ES-I3 (cell line): Measurements from ENCODE around the gene DOCK10.

Experiments used
- H3K36me3 ChIP-seq: 2 replicates; pipeline ENCODE4 v1.6.1; 2013; ENCODE audit warnings: mild to moderate bottlenecking, low read length, control low read depth, moderate library complexity; ENCODE audit not compliant: insufficient read depth
- H3K4me1 ChIP-seq: 2 replicates; pipeline ENCODE4 v1.6.1; 2013; ENCODE audit warnings: mild to moderate bottlenecking, control low read depth, low read length; ENCODE audit not compliant: insufficient read depth
- H3K9ac ChIP-seq: 2 replicates; pipeline ENCODE4 v1.6.1; 2013; ENCODE audit warnings: low read depth, mild to moderate bottlenecking, low read length, moderate library complexity
- H3K9me3 ChIP-seq: 2 replicates; pipeline ENCODE4 v1.6.1; 2013; ENCODE audit warnings: mild to moderate bottlenecking, low read length, moderate library complexity; ENCODE audit not compliant: control insufficient read depth, insufficient read depth

The DOCK10 gene

DNA sequence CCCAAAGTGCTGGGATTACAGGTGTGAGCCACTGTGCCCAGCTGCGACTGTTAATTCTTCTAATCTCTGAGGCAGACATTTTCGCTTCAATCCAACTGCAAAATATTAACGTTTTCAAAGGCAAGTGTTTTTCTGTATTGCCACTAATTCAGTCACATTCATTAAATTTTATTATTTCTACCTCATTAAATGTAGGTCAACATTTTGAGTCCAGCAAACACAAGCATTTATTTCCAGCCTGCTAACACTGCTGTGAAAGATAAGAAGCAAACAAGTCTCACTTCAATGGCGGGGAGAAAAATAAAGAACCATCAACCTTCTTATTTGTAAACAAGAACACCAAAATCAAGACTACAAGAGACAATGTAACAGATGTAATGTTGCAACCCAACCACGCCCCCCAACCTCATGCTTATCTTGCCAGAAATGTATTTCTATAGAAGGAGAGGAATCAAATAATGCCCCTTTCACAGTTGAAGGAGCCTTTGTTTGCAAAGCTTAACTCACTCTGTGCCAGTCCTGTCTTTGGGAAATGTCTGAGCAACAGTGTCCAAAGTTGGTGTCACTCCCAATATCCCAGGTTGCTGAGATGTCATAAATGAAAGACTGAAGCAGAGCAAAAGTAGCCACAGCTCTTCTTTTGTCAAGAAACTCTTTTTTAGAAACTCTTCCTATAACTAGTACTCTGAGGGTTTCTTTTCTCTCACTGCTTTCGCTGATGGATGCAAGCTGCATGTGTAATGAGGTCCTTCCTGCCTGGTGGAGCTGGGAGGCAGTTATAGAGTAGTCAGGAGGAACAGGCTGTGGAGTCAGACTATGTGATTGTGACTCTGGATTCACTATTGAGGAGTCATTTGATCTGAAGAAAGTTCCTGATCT, 8.6 kb downstream of the DOCK10 start:
- no peaks in the 10 kb centered on the region for H3K4me1 ChIP-seq
- H3K9ac ChIP-seq = no peak overlapping the region
- no peaks in the 10 kb centered on the region for H3K9me3 ChIP-seq
- no peaks in the 10 kb centered on the region for H3K36me3 ChIP-seq

DNA sequence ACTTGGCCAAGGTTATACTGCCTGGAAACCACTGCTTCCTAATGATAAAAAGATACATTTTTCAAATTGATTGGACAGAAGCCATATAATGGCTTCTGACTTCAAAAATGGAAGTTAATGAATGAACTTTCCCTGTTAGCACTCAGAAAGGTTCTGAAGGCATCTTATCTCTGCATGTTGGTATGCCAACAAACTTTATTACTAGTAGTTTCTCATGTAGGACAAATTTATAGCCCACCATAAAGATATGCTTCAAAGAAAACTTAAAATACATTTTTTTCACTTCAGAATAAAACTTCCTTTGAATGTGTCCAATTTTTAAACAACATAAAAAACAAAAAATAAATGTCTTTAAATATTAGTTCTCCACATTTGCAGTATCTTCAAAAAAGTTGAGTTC, 10.0 kb downstream of the DOCK10 start:
- Histone ChIP-seq H3K9ac (no peak overlapping the region), H3K36me3 (no peaks in the 10 kb centered on the region), H3K9me3 (no peaks in the 10 kb centered on the region), H3K4me1 (no peaks in the 10 kb centered on the region)

DNA sequence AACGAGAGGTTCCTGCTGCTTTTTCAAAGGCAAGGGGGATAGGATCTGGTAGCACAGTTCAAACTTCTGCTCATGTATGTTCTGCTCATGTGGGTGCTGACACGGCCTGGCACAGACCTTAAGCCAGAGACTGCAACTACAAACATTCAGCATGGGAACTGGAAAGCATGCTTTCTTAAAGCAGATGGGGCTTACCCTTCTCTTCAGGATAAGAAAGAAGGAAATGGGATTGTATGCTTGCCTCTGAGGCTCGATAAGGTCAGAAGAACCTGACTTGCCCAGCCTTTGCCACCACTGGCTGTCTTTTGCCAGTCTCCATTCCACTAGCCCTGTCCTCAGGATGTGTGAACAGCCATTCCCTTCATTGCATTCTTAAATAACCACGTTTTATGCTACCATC, 10.7 kb downstream of the DOCK10 start:
- Histone ChIP-seq H3K36me3 (no peaks in the 10 kb centered on the region), H3K4me1 (no peaks in the 10 kb centered on the region), H3K9me3 (no peaks in the 10 kb centered on the region), H3K9ac (no peak overlapping the region)

DNA sequence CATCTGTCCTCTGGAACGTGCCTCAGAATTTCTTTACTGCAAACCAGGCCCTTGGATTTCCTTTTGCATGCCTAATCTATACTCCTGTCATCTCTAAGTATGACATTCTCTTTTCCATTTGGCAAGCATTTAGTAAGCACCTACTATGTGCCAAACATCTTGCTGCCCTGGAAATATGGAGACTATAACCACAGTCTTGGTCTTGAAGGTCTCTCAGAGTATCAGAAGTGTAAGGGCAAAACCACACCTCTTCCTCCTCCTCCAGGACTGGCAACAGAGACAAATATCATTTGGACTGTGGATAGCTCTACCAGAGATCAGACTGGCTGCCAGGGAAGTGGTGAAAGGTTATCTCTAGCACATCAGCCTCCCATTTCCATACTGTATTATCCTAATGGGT, 11.4 kb downstream of the DOCK10 start:
- Histone ChIP-seq H3K36me3 (no peaks in the 10 kb centered on the region), H3K9me3 (no peaks in the 10 kb centered on the region), H3K9ac (no peak overlapping the region), H3K4me1 (no peaks in the 10 kb centered on the region)

DNA sequence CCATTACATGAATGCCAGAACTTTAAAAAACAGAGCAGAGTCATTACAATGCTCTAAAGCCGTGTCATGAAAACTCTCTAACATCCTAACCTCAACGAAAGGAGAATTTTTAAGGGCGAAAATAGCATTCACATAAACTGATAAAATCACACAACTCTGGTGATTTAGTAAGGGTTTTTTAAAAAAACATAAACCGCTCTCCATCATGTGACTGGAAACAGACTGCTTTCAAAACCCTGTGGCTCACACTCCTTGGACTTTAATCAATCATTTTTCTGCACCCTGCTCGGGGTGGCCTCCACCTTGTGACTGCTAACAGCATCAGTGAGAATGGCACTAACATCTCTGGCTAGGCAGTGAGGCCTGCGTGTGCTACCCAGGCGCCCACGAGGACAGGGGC, 12.1 kb downstream of the DOCK10 start:
- Histone ChIP-seq H3K4me1 (no peaks in the 10 kb centered on the region), H3K9ac (no peak overlapping the region), H3K36me3 (no peaks in the 10 kb centered on the region), H3K9me3 (no peaks in the 10 kb centered on the region)

DNA sequence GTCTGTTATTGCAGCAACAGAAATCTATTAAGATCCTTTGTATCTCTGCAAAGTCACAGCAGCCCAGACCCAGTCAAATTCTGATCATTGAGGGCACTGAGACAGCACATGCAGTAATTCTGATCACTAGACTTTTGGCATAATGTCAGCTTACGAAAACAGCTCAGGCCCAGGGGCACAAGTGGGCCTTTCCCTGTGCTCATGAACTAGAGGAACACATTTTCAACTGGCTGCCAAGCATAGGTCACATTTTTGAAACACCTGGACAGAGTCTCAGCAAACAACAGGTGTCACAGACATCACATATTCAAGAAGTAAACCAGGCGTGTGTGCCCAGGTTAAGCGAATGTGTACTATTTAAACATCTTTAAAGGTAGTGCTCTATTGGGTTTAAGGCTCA, 13.7 kb downstream of the DOCK10 start:
- no peaks in the 10 kb centered on the region for H3K9me3 ChIP-seq
- H3K4me1 ChIP-seq = no peaks in the 10 kb centered on the region
- H3K9ac ChIP-seq = no peak overlapping the region
- H3K36me3 ChIP-seq = no peaks in the 10 kb centered on the region

DNA sequence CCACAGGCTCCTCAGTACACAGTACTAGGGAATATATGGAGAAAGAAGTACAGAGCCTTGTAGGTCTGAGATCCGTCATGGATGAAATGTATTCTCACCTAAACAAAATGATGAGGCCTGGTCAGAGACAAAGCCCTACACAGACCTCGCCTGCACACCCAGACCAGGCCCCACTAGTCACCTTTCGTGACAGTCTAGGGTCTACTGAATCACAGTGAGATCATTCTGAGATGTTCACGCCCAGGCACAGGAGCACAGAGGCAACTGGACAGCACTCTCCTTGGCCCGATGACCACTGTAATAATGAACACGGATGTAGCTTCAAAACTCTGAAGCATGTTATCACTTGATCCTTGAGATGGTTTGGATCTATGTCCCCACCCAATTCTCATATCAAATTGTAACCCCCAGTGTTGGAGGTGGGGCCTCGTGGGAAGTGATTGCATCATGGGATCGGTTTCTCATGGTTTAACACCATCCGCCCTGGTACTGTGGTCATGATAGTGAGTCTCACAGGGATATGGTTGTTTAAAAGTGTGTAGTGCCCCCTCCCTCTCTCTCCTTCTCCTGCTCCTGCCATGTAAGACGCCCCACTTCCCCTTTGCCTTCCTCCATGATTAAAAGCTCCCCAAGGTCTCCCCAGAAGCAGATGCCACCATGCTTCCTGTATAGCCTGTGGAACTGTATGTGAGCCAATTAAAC, 15.1 kb downstream of the DOCK10 start:
- no peak overlapping the region for H3K9ac ChIP-seq

DNA sequence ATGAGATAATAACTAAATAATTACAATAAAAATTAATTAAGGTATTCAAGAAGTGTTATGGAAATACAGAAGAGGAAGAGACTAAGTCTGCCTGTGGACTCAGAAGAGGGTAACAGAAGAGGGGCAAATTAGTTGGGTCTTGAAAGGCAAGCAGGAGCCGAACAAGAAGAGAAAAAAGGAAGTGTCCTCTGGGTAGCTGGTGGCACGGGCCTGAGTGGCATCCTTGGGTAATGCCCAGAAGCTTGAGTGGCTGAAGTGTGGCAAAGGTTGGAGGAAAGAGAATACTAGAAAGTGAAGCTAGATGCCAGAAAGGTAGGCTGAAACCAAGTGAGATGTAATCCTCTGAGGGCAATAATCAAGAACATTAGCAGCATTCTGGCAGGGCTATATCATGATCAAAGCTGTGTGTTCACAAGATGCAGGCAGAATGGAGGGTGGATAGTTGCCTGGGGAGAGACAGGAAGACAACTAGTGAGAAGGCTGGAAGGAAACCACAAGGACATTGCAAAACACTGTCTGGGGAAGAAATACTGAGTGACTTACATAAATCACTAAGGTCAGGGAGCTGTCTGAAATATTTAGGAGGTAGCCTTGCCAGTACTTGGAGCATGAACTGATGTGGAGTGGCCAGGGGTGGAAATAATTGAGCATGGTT, 16.2 kb downstream of the DOCK10 start:
- Histone ChIP-seq H3K9me3 (no peaks in the 10 kb centered on the region), H3K4me1 (peaks cover 3% of the 10 kb centered on the region; the same call in 1 of the 2 replicates), H3K9ac (no peak overlapping the region), H3K36me3 (no peaks in the 10 kb centered on the region)

More for the DNA sequence above, 15.1 kb downstream of the DOCK10 start:
- Histone ChIP-seq H3K4me1 (no peaks in the 10 kb centered on the region), H3K36me3 (no peaks in the 10 kb centered on the region), H3K9me3 (no peaks in the 10 kb centered on the region)

DNA sequence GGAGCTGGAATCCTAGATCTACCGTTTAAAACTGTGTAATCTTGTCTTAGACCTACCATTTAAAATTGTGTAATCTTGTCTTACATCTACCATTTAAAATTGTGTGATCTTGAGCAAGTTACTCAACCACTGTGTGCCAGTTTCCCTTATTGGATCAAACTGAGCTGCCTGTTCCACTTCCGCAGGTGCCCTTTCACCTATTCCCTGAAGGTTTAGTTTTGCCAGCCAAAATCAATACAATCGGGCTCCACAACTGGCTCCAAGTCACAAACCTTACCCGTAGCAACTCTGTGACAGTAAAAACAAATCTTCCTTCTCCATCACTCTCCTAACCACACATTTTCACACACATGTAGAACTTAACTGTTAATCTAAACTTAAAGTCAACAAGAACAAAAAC, 20.1 kb downstream of the DOCK10 start:
- H3K4me1 ChIP-seq = peaks cover 3% of the 10 kb centered on the region; the same call in 1 of the 2 replicates
- no peaks in the 10 kb centered on the region for H3K9me3 ChIP-seq
- H3K36me3 ChIP-seq = no peaks in the 10 kb centered on the region
- H3K9ac ChIP-seq = no peak overlapping the region

DNA sequence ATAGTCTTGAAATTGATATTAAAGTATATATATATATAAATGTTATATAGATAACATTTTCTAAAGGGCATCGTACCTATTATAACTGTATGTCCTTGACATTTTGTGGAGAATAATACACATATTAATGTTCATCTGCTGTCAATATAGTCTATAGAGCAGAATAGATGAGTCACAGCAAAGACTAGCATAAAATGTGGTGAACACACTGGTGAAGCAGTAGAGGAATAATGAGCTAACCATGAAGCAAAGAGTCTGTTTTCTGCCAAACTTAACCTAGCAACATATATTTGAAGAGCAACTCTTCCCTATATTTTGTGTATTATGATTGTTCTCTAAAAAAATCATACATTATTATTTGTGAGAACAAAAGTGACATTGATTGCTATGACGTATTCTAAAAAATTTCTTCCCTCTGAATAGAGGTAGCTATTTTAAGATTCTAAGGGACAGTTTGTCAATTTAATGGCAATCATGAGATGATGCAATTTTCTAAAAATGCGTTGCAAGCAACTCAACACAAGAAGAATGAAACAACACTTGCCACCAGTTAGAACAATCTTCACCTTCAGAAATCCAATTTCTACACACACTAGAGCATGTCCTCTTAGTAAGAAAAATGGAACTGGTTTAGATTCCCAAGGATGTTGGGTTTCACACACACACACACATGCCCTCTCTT, 22.0 kb downstream of the DOCK10 start:
- no peaks in the 10 kb centered on the region for H3K36me3 ChIP-seq
- H3K9me3 ChIP-seq = no peaks in the 10 kb centered on the region
- peaks cover 3% of the 10 kb centered on the region; the same call in 1 of the 2 replicates for H3K4me1 ChIP-seq
- H3K9ac ChIP-seq = no peak overlapping the region

DNA sequence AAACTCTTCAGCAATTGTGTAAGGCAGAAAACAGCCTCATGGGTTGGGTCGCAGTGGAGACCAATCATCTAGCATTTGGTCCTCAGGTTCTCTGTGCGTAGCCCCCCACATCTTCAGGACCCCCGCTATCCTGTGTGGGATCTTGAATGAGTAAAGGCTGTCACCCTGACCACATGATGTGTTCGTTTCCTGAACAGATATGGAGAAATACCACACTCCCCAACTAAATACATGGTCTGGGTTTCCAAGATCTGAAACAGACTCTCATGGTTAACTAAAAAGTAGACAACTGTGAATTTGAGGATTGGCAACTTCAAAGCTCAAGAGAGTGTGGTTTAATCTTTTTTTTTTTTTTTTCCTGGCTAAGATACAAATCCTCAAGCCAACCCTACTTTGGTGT, 23.2 kb downstream of the DOCK10 start:
- no peaks in the 10 kb centered on the region for H3K9me3 ChIP-seq
- no peak overlapping the region for H3K9ac ChIP-seq
- no peaks in the 10 kb centered on the region for H3K36me3 ChIP-seq
- H3K4me1 ChIP-seq = peaks cover 3% of the 10 kb centered on the region; the same call in 1 of the 2 replicates

DNA sequence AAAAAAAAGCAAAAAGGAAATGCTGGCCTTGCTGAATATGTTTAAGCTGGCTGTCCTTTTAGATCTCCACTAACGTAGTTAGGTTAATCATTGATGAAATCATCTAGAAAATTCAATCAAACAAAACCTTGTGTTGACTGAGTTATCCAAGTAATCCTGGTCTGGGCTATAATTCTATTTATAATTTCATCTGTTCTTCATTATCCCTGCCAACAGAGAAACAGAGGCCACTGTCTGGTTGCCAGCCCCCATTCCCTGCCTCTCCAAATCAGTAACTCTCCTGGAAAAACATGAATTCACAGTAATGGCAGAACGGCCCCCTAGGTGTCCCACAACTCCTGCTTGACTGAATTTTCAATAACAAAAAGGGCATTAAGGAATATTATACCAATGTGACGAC, 24.6 kb downstream of the DOCK10 start:
- Histone ChIP-seq H3K9me3 (no peaks in the 10 kb centered on the region), H3K4me1 (peaks cover 3% of the 10 kb centered on the region; the same call in 1 of the 2 replicates), H3K9ac (no peak overlapping the region), H3K36me3 (no peaks in the 10 kb centered on the region)

DNA sequence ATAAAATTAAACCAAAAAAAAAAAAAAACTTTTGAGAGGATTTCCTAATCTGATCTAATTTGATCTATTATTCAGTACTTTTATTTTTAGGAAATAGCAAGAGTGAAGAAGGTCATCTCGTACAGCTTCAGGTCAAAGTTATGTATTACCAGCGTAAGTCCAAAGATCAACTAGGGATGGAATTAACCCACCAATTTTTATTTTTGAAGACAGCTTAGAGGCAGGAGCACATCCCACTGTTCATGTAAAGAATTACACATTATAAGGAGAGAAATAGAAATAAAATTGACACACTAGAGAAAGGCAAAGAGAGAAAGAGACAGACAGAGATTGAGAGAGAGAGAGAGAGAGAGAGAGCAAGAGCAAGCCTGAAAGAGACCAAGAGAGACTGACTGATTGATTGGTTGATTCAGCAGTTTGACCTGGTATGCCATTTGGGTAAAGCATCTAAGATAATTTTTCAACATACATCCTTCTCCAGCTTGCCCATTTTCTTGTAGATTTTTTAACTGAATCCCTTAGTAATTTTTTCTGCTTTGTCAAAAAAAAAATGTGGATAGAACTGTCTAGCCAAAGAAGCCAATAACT, 25.1 kb downstream of the DOCK10 start:
- H3K9ac ChIP-seq = no peak overlapping the region
- no peaks in the 10 kb centered on the region for H3K36me3 ChIP-seq
- peaks cover 3% of the 10 kb centered on the region; the same call in 1 of the 2 replicates for H3K4me1 ChIP-seq
- H3K9me3 ChIP-seq = no peaks in the 10 kb centered on the region
